ENCODE measurements around the gene PLCL2. TPM values are rescaled to one million over a fixed set of nuclear protein-coding genes. Genes with fewer than 3 reads are reported as not detected.

The PLCL2 gene
- polyA plus RNA-seq, 2 of the 4 experiments (the other 2 are of a cell fraction): 2.1 to 3.0 TPM

- DNase-seq (ENCODE audit: low read depth in 1 of 2, low spot score in 1 of 2) (no peak), FAIRE-seq (no peak), ATAC-seq (no peak)
- Histone ChIP-seq H3K27ac (no peak overlapping the region), H3K4me2 (no peak overlapping the region), H3K9me3 (no peaks in the 10 kb centered on the region), H3K4me3 (no peak overlapping the region), H3K4me1 (no peaks in the 10 kb centered on the region)
- 63% methylated on average over 10 of the region's 10 CpGs for WGBS (ENCODE audit: missing lambda C conversion rate)
- TF ChIP-seq HDAC2 (IDR thresholded peaks at IDR 0.05) (no peak), HES2 (IDR thresholded peaks at IDR 0.05) (no peak), SMC3 (IDR thresholded peaks at IDR 0.05) (no peak), BHLHE40 (IDR thresholded peaks at IDR 0.05; ENCODE audit: low read depth, low read length) (no peak)
- TF ChIP-seq, protein P1, sequence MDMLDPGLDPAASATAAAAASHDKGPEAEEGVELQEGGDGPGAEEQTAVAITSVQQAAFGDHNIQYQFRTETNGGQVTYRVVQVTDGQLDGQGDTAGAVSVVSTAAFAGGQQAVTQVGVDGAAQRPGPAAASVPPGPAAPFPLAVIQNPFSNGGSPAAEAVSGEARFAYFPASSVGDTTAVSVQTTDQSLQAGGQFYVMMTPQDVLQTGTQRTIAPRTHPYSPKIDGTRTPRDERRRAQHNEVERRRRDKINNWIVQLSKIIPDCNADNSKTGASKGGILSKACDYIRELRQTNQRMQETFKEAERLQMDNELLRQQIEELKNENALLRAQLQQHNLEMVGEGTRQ (IDR thresholded peaks at IDR 0.05): no peak
- CTCF ChIA-PET: interaction anchor here (1.5 kb wide), 1 partner anchor 12 kb away, joined by 4 read pairs; no protein-coding TSS in a partner anchor
- POLR2A ChIA-PET: no interaction called here
These were observed 247.7 kb downstream of the PLCL2 start for GRCh38 chr3:17132286-17133115.

GRCh38 chr3:17133632-17134545 is 249.1 kb downstream of the PLCL2 start:
- TF ChIP-seq FOSL2 (IDR thresholded peaks at IDR 0.05): no peak
- no peak for TF ChIP-seq FOSL2 (CRISPR knock-in tag; IDR thresholded peaks at IDR 0.05)
- TF ChIP-seq KDM1A (IDR thresholded peaks at IDR 0.05; ENCODE audit: low read depth): no peak
- TF ChIP-seq ZC3H11A (IDR thresholded peaks at IDR 0.05): no peak
- TF ChIP-seq JUNB (IDR thresholded peaks at IDR 0.05): no peak
- TF ChIP-seq ZNF302 (CRISPR knock-in tag; IDR thresholded peaks at IDR 0.05): no peak
- TF ChIP-seq POLR2A (IDR thresholded peaks at IDR 0.05; ENCODE audit: low read length): no peak
- no peak for TF ChIP-seq HES2 (IDR thresholded peaks at IDR 0.05)
- no peak for TF ChIP-seq RCOR1 (IDR thresholded peaks at IDR 0.05; ENCODE audit: low read depth, low read length)
- TF ChIP-seq SREBF2 (IDR thresholded peaks at IDR 0.05): no peak
- TF ChIP-seq CBX8 (IDR thresholded peaks at IDR 0.05): no peak
- TF ChIP-seq HDAC2 (IDR thresholded peaks at IDR 0.05): no peak
- no peak for TF ChIP-seq POLR2AphosphoS2 (conservative IDR thresholded peaks at IDR 0.05; ENCODE audit: low read length)
- TF ChIP-seq HOXB13 (CRISPR knock-in tag; IDR thresholded peaks at IDR 0.05; ENCODE audit: low read depth): no peak
- no peak for TF ChIP-seq SMC3 (IDR thresholded peaks at IDR 0.05)
- TF ChIP-seq PHF8 (IDR thresholded peaks at IDR 0.05; ENCODE audit: borderline replicate concordance, low read depth): no peak
- TF ChIP-seq RFX5 (IDR thresholded peaks at IDR 0.05): no peak
- no peak for TF ChIP-seq MAZ (IDR thresholded peaks at IDR 0.05; ENCODE audit: borderline replicate concordance, low read depth, low read length)
- no peak for TF ChIP-seq BHLHE40 (IDR thresholded peaks at IDR 0.05; ENCODE audit: low read depth, low read length)
- no peak for TF ChIP-seq HMGXB4 (CRISPR knock-in tag; IDR thresholded peaks at IDR 0.05; ENCODE audit: borderline replicate concordance)
- TF ChIP-seq FOXS1 (CRISPR knock-in tag; IDR thresholded peaks at IDR 0.05): no peak
- Histone ChIP-seq H3K27ac (no peak overlapping the region), H3K4me2 (no peak overlapping the region), H3K4me1 (no peaks in the 10 kb centered on the region), H3K4me3 (no peak overlapping the region), H3K9me3 (no peaks in the 10 kb centered on the region)
- POLR2A ChIA-PET: no interaction called here
- no peak for FAIRE-seq
- no peak for DNase-seq (ENCODE audit: low read depth in 1 of 2, low spot score in 1 of 2)
- CTCF ChIA-PET: interaction anchor here (1.2 to 1.5 kb wide), 3 partner anchors 10 to 171 kb away, joined by 3 to 4 read pairs (median 3); no protein-coding TSS in a partner anchor
- ATAC-seq: no peak
- WGBS (ENCODE audit: missing lambda C conversion rate): 80% methylated on average over 19 of the region's 19 CpGs
